Measurements from ENCODE around the gene YIPF7. TPM values are rescaled to one million over a fixed set of nuclear protein-coding genes. Genes with fewer than 3 reads are reported as not detected.

Gene YIPF7
- total RNA-seq, 1 donor from 2014 or later = 0.47 TPM

DNA sequence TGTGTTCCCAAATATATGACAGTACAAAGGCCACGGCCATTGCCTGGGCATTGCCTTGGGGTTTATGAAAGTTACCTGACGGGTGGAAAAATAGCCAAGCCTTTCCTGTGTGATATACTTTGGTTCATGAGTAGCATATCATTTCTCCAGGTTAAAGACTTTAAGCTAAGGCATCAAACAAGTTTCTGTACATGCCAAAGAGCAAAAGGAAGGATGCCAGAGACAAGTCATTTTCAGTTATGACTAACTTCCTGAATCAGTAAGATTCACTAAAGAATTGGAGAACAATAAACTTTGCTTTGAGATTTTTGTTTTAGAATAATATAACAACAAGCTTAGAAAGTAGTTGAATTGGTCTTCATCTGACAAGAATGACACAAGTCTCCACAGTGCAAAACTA lies 17.1 kb upstream of the YIPF7 start:
- DNase-seq (ENCODE audit: low read depth, low spot score) = no peak
- Mint-ChIP-seq H3K9me3 (no peaks in the 10 kb centered on the region), H3K4me3 (no peak overlapping the region), H3K4me1 (no peaks in the 10 kb centered on the region), H3K27ac (ENCODE audit: unreplicated experiment) (no peak overlapping the region), H3K36me3 (ENCODE audit: low read depth) (no peaks in the 10 kb centered on the region), H3K27me3 (ENCODE audit: low read depth) (peaks cover 30% of the 10 kb centered on the region)
- TF ChIP-seq, protein P1, sequence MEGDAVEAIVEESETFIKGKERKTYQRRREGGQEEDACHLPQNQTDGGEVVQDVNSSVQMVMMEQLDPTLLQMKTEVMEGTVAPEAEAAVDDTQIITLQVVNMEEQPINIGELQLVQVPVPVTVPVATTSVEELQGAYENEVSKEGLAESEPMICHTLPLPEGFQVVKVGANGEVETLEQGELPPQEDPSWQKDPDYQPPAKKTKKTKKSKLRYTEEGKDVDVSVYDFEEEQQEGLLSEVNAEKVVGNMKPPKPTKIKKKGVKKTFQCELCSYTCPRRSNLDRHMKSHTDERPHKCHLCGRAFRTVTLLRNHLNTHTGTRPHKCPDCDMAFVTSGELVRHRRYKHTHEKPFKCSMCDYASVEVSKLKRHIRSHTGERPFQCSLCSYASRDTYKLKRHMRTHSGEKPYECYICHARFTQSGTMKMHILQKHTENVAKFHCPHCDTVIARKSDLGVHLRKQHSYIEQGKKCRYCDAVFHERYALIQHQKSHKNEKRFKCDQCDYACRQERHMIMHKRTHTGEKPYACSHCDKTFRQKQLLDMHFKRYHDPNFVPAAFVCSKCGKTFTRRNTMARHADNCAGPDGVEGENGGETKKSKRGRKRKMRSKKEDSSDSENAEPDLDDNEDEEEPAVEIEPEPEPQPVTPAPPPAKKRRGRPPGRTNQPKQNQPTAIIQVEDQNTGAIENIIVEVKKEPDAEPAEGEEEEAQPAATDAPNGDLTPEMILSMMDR (conservative IDR thresholded peaks at IDR 0.05) = no peak

DNA sequence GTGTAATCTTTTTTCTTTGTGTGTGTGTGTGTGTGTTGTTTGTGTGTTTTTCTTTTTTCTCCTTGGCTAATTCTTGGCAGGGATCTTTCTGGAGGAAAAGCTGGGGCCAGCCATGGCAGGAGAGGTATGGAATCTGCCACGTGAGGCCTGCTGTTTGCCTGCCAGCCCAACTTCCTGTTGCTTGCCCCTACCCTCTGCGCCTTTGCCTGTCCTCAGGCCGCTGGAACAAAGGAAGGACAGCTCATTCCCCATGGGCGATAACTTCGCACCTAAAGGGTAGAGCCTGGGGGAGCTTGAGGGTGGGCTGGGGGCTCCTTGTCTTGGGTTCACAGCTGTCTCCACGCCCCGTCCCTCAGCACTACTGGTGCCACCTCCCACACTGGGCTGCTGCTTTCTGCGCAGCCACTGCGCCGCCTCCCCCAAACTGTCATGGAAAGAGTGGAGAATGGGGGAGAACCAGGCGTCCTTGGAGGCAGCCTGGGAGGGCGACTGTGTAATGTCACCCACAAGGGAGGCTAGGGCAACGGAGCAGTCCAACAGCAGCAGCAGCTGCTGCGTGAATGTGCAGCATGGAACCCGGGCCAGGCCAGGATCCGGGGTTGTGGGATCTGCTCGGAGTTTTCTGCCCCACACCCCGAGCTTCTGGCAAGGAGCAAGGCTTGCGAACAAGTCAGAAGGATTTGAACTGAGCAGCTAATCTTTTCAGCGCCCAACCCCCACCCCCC lies 12.3 kb upstream of the YIPF7 start:
- H3K9me3 Mint-ChIP-seq = no peaks in the 10 kb centered on the region
- TF ChIP-seq, protein P1 (conservative IDR thresholded peaks at IDR 0.05) = no peak
- H3K4me3 Mint-ChIP-seq = no peak overlapping the region
- H3K4me1 Mint-ChIP-seq = no peaks in the 10 kb centered on the region
- DNase-seq (ENCODE audit: low read depth, low spot score) = no peak
- H3K36me3 Mint-ChIP-seq (ENCODE audit: low read depth) = no peaks in the 10 kb centered on the region
- H3K27me3 Mint-ChIP-seq (ENCODE audit: low read depth) = peaks cover 4% of the 10 kb centered on the region
- no peak overlapping the region for H3K27ac Mint-ChIP-seq (ENCODE audit: unreplicated experiment)

DNA sequence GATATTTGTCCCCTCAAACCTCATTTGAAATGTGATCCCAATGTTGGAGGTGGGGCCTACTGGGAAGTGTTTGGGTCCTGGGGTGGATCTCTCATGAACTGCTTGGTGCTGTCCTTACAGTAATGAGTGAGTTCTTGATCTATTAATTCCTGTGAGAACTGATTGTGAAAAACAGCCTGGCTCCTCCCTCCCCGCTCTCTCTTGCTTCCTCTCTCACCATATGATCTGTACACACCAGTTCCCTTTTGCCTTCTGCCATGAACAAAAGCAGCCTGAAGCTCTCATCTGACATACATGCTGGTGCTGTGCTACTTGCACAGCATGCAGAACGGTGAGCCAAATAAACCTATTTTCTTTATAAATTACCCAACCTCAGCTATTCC lies 11.2 kb upstream of the YIPF7 start:
- H3K36me3 Mint-ChIP-seq (ENCODE audit: low read depth) = no peaks in the 10 kb centered on the region
- DNase-seq (ENCODE audit: low read depth, low spot score) = no peak
- peaks cover 3% of the 10 kb centered on the region for H3K27me3 Mint-ChIP-seq (ENCODE audit: low read depth)
- H3K4me1 Mint-ChIP-seq = no peaks in the 10 kb centered on the region
- no peak overlapping the region for H3K27ac Mint-ChIP-seq (ENCODE audit: unreplicated experiment)
- no peaks in the 10 kb centered on the region for H3K9me3 Mint-ChIP-seq
- TF ChIP-seq, protein P1 (conservative IDR thresholded peaks at IDR 0.05) = no peak
- no peak overlapping the region for H3K4me3 Mint-ChIP-seq

DNA sequence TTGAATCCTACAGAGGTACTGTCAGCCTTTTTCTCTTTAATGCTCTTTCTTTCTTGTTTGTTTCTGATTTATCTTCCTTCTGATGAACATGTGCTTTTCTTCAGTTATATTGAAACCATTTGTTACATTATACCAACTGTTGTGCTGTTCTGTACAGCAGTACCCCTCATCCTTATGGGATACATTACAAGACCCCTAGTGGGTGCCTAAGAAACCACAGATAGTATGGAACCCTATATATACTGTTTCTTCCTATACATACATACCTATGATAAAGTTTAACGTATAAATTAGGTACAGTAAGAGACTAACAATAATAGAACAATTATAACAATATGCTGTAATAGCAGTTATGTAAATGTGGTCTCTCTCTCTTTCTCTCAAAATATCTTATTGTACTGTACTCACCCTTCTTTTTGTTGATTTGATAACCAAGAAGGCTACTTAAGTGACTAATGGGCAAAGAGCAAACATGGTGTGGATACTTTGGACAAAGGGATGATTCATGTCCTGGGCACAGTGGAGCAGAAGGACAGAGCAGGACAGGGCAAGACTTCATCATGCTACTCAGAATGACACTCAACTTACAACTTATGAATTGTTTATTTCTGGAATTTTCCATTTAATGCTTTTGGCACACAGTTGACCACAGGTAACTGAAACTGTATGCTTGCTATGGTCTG lies 10.7 kb upstream of the YIPF7 start:
- Mint-ChIP-seq H3K4me1 (no peaks in the 10 kb centered on the region), H3K27me3 (ENCODE audit: low read depth) (no peaks in the 10 kb centered on the region), H3K36me3 (ENCODE audit: low read depth) (no peaks in the 10 kb centered on the region), H3K9me3 (no peaks in the 10 kb centered on the region), H3K27ac (ENCODE audit: unreplicated experiment) (no peak overlapping the region), H3K4me3 (no peak overlapping the region)
- DNase-seq (ENCODE audit: low read depth, low spot score) = no peak
- TF ChIP-seq, protein P1 (conservative IDR thresholded peaks at IDR 0.05) = no peak

DNA sequence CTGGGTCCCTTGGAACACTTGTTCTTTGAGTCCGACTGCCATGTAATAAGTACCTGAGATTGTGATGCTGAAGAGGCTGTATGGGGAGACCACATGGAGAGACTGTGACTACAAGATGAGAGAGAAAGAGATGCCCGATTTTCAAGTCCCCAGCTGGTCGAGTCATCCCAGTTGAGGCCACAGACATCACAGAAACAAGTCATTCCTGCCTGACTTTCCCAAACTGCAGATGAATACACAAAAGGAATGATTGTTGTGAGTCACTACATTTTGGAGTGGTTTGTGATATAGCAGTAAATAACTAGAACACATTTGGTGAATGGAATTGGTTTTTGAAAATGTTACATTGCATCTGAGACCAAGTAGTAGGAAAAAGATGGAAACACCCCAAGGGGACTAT lies 9.0 kb upstream of the YIPF7 start:
- Mint-ChIP-seq H3K27me3 (ENCODE audit: low read depth) (peaks cover 3% of the 10 kb centered on the region), H3K4me3 (no peak overlapping the region), H3K27ac (ENCODE audit: unreplicated experiment) (no peak overlapping the region), H3K4me1 (no peaks in the 10 kb centered on the region), H3K9me3 (no peaks in the 10 kb centered on the region), H3K36me3 (ENCODE audit: low read depth) (no peaks in the 10 kb centered on the region)
- TF ChIP-seq, protein P1 (conservative IDR thresholded peaks at IDR 0.05) = no peak
- no peak for DNase-seq (ENCODE audit: low read depth, low spot score)
